ENCODE data around the gene SIN3A.
"Not testable (repeated sequence)": the region's sequence is repeated elsewhere in the genome, so short reads cannot be mapped to it uniquely, and the experiment has no call there.

SIN3A gene

DNA sequence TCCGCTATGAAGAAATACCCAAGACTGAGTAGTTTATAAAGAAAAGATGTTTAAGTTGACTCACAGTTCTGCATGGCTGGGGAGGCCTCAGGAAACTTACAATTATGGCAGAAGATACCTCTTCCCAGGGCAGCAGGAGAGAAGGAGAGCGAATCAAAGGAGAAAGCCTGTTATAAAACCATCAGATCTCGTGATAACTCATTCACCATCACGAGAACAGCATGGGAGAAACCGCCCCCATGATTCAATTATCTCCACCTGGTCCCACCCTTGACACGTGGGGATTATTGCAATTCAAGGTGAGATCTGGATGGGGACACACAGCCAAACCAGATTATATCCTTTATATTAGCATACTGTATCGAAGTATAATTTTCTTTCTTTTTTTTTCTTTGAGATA is 119.4 kb downstream of the SIN3A start:
- not testable (repeated sequence) for DNase-seq

DNA sequence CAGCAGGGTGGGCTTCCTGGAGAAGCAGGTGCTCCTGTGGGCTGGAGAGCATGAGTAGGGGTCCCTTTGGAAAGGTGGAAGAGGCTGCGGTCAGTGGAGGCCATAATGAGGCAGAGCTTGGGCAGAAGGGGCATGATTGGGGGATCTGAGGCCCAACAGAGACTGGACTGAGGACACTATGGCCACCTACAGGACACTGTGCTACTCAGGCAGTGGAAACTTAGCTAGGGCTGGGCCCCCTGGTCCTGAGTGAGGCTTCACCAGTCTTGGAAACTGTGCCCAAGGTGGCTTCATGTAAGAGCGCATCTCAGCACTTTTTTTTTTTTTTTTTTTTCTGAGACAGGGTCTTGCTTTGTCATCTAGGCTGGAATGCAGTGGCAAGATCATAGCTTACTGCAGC is 121.9 kb downstream of the SIN3A start:
- no peak for DNase-seq

DNA sequence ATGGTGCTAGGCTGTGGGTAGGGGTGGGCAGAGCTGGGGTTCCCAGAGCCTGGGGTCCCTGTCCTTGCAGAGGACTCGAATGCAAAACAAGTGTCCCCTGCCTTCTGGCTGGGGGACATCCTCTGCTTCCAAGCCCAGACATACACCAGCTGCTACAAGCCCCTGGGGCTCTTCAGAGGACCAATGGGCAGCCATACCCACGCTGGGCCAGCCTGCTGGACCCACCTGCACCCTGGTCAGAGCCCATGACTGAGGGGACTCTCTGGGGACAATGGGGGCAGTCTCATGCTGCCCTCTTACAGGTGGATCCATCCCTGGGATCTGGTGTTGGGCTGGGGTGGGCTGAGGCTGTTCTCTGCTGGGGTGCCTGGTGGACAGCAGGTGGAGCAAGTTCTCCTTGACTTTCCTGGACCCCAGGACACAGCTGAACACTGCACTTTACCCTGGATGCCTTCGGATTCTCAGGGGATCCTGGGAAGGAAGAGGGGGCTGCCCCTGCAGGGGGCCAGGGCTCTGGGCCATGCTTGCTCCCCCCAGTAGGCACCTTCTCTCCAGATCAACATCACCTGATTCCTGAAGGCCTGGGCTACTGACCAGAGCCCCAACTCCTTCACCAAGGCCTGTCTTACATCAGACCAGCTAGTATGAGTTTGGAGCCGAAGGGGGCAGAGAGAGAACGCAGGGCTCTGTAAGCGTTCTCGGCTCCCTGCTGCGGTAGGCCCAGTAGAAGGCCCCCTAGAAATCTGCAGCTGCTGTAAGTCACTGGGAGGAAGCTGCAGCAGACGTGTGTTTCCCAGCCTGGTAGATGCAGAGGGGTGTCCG is 122.8 kb downstream of the SIN3A start:
- DNase-seq, result no peak

DNA sequence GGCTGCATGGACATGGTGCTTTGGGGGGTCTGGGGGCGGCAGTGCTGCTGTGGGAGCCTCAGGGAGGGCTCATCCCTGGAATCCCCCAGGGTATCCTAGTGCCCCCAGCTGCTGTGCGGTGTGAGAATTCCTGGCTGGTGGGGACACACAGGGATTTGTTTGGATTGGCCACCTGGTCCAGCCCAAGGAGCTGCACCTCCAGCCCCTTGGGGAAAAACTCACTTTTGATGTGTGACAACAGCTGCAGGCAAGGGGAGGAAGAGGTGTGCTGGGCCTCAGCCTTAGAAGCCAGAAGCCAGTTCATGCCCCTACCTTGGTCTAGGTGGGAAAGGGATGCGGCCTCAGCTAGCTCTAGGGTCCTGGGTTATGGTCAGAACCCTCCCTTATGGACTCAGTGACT is 124.0 kb downstream of the SIN3A start:
- DNase-seq, result no peak

DNA sequence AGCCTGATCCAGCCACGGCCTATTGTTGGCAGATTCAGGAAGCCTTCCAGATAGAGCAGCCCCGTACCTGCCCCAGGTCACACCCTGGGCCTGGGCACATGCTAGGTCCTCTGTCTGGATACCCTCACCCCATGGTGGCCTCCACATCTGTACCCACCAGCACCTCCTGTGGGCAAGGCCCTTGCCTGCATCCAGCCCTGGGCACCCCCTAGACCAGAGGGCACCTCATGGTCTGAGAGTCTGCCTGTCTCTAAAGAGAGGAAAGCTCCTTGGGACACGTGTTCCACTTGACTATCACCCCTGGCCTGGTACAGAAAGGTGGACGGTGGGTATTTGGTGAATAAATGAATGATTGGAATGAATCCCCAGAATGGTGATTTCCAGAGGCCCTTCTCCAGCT is 124.5 kb downstream of the SIN3A start:
- no peak for DNase-seq

DNA sequence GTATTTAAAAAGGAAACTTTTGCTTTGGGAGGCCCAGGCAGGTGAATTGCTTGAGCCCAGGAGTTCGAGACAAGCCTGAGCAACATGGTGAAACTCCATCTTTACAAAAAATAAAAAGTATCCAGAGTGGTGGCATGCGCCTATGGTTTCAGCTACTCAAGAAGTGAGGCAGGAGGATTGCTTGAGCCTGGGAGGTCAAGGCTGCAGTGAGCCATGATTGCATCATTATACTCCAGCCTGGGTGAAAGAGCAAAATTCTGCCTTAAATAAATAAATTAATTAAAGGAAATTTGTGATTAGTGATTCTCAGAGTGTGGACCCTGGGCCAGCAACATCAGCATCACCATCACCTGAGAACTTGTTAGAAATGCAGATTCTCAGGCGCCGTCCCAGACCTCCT is 125.6 kb downstream of the SIN3A start:
- no peak for DNase-seq

DNA sequence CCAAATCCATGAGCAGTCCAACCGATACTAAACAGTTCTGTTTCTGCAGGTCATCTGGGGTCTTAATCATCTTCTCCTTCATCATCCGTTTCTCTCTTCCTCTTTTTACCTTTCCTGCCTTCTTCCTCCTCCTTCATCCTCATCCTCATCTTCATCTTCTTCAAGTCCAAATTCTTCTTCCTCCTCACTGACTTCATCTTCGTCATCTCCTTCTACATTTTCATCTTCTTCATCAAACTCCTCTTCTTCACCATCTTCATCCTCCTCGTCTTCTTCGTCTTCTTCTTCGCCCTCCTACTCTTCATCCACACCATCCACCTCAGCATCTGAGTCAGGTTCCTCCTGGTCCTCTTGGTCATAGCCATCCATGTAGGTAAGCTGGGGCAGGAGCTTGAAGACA is 129.8 kb downstream of the SIN3A start:
- DNase-seq, result no peak

All from NCI-H1105 (cell line).